ENCODE measurements around the gene PTGES. TPM values are rescaled to one million over a fixed set of nuclear protein-coding genes. Genes with fewer than 3 reads are reported as not detected.
A peak's percentile ranks its signal among the peaks of the same experiment; 100 is the strongest.

The PTGES gene
- total RNA-seq, 1 donor from 2014 or later: 2.9 TPM

DNA sequence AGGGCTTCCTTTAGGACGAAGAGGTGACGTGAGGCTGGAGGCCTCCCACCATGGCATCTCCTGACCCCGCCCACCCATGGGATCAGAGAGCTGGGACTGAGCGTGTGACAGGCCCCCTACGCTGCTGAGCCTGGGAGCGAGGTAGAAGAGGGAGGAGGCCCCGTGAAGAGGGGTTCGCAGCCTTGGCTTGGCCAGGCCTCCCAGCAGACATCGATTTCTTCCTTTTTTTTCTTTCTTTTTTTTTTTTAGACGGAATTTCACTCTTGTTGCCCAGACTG lies 39.5 kb downstream of the PTGES start:
- no peaks in the 10 kb centered on the region for H3K79me2 ChIP-seq (ENCODE audit: low read depth)
- H3K4me3 ChIP-seq: no peak overlapping the region
- H3K9ac ChIP-seq: no peak overlapping the region
- H3K4me1 Mint-ChIP-seq: peaks cover 32% of the 10 kb centered on the region
- TF ChIP-seq EZH2 (IDR thresholded peaks at IDR 0.05): no peak
- H3K4me1 ChIP-seq: peaks cover 37% of the 10 kb centered on the region
- no peaks in the 10 kb centered on the region for H3K9me3 Mint-ChIP-seq
- H3K4me3 Mint-ChIP-seq: no peak overlapping the region
- no peaks in the 10 kb centered on the region for H3K36me3 ChIP-seq
- peak overlapping the region; percentile 87 for H3K27ac ChIP-seq
- no peaks in the 10 kb centered on the region for H3K9me3 ChIP-seq (ENCODE audit: low read depth)
- peaks cover 4% of the 10 kb centered on the region for H3K27me3 Mint-ChIP-seq (ENCODE audit: insufficient read depth, low read depth)
- H3K4me2 ChIP-seq: peak overlapping the region; percentile 53
- no peaks in the 10 kb centered on the region for H3K27me3 ChIP-seq
- H3K36me3 Mint-ChIP-seq: no peaks in the 10 kb centered on the region
- H4K20me1 ChIP-seq (ENCODE audit: low read depth): no peaks in the 10 kb centered on the region
- no peak overlapping the region for H2AFZ ChIP-seq (replicated peaks)
- no peak for DNase-seq (ENCODE audit: low spot score)
- peaks cover 20% of the 10 kb centered on the region for H3F3A ChIP-seq (ENCODE audit: low read depth)
- no peak overlapping the region for H3K27ac Mint-ChIP-seq

DNA sequence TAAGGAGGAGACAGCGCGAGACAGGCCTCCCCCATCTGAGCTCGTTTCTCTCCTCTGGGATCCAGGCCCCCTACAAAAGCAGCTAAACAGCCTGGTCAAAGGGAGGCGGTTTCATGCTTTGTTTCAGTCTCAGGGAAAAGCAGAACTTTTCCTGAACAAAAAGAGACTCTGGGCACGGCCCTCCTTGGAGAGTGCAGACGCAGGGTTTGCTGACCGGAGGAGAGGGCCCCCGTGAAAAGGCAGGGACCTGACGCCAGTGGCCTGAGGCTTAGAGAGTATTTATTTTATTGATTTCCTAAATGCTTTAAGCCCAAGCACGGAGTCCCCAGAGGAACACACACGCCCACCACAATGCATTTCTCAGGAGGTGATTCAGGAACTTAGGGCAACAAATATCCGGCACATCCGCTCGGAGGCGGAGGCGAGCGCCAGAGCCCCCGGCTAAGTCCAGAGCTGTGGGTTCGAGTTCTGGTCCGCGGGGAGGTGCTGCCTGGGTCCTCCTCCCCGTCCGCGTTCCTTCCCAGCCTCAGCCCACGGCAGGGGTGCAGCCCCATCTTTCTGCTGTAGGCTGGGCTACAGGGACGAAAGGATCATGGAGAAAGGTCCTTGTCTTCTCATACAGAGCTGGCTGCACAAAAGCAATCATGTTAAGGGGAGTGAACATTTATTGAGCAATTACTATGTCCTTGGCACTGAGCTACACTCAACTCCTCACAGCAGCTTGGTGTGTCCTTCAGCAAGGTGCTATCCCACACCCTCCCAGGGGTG lies 40.0 kb downstream of the PTGES start:
- Histone ChIP-seq H3K27ac (peak overlapping the region; percentile 87), H3K9me3 (ENCODE audit: low read depth) (no peaks in the 10 kb centered on the region), H3K27me3 (no peaks in the 10 kb centered on the region), H3K79me2 (ENCODE audit: low read depth) (no peaks in the 10 kb centered on the region), H3F3A (ENCODE audit: low read depth) (peaks cover 20% of the 10 kb centered on the region), H4K20me1 (ENCODE audit: low read depth) (no peaks in the 10 kb centered on the region), H2AFZ (replicated peaks) (peak overlapping the region; percentile 65), H3K4me3 (no peak overlapping the region), H3K4me1 (peaks cover 37% of the 10 kb centered on the region), H3K4me2 (peak overlapping the region; percentile 53), H3K9ac (no peak overlapping the region), H3K36me3 (no peaks in the 10 kb centered on the region)
- no peak for TF ChIP-seq EZH2 (IDR thresholded peaks at IDR 0.05)
- TF ChIP-seq EZH2phosphoT487 (IDR thresholded peaks at IDR 0.05): no peak
- TF ChIP-seq, protein P1, sequence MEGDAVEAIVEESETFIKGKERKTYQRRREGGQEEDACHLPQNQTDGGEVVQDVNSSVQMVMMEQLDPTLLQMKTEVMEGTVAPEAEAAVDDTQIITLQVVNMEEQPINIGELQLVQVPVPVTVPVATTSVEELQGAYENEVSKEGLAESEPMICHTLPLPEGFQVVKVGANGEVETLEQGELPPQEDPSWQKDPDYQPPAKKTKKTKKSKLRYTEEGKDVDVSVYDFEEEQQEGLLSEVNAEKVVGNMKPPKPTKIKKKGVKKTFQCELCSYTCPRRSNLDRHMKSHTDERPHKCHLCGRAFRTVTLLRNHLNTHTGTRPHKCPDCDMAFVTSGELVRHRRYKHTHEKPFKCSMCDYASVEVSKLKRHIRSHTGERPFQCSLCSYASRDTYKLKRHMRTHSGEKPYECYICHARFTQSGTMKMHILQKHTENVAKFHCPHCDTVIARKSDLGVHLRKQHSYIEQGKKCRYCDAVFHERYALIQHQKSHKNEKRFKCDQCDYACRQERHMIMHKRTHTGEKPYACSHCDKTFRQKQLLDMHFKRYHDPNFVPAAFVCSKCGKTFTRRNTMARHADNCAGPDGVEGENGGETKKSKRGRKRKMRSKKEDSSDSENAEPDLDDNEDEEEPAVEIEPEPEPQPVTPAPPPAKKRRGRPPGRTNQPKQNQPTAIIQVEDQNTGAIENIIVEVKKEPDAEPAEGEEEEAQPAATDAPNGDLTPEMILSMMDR (IDR thresholded peaks at IDR 0.05): no peak
- H3K27me3 Mint-ChIP-seq (ENCODE audit: insufficient read depth, low read depth): peaks cover 6% of the 10 kb centered on the region
- H3K4me1 Mint-ChIP-seq: peaks cover 35% of the 10 kb centered on the region
- no peaks in the 10 kb centered on the region for H3K36me3 Mint-ChIP-seq
- DNase-seq (ENCODE audit: low spot score): peak; percentile 73
- H3K27ac Mint-ChIP-seq: peak overlapping the region; percentile 90
- H3K4me3 Mint-ChIP-seq: no peak overlapping the region
- no peaks in the 10 kb centered on the region for H3K9me3 Mint-ChIP-seq

DNA sequence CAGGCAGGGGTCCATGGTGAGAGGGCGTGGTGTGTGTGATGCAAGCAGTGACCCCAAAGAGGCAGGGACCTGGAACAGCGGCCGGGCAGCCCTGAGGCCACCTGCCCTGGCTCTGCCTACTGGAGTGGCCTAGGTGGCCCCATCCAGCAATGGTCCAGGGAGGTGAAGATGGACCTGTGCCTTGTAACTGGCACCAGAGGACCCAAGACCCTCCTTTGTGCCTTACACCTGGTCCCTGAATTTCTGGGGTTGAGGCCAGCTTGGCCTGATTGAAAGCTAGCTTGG lies 42.7 kb downstream of the PTGES start:
- Histone ChIP-seq H3K4me2 (no peak overlapping the region), H3F3A (ENCODE audit: low read depth) (peaks cover 20% of the 10 kb centered on the region), H3K4me3 (no peak overlapping the region), H3K27me3 (no peaks in the 10 kb centered on the region), H4K20me1 (ENCODE audit: low read depth) (no peaks in the 10 kb centered on the region), H3K9ac (no peak overlapping the region), H3K36me3 (no peaks in the 10 kb centered on the region), H3K27ac (no peak overlapping the region), H3K79me2 (ENCODE audit: low read depth) (no peaks in the 10 kb centered on the region), H3K4me1 (peaks cover 37% of the 10 kb centered on the region), H2AFZ (replicated peaks) (no peak overlapping the region), H3K9me3 (ENCODE audit: low read depth) (no peaks in the 10 kb centered on the region)
- Mint-ChIP-seq H3K4me3 (no peak overlapping the region), H3K27me3 (ENCODE audit: insufficient read depth, low read depth) (peaks cover 9% of the 10 kb centered on the region), H3K4me1 (peaks cover 35% of the 10 kb centered on the region), H3K9me3 (no peaks in the 10 kb centered on the region), H3K27ac (no peak overlapping the region), H3K36me3 (no peaks in the 10 kb centered on the region)
- TF ChIP-seq, protein P1 (IDR thresholded peaks at IDR 0.05): no peak
- TF ChIP-seq EZH2 (IDR thresholded peaks at IDR 0.05) (no peak), EZH2phosphoT487 (IDR thresholded peaks at IDR 0.05) (no peak)
- no peak for DNase-seq (ENCODE audit: low spot score)

DNA sequence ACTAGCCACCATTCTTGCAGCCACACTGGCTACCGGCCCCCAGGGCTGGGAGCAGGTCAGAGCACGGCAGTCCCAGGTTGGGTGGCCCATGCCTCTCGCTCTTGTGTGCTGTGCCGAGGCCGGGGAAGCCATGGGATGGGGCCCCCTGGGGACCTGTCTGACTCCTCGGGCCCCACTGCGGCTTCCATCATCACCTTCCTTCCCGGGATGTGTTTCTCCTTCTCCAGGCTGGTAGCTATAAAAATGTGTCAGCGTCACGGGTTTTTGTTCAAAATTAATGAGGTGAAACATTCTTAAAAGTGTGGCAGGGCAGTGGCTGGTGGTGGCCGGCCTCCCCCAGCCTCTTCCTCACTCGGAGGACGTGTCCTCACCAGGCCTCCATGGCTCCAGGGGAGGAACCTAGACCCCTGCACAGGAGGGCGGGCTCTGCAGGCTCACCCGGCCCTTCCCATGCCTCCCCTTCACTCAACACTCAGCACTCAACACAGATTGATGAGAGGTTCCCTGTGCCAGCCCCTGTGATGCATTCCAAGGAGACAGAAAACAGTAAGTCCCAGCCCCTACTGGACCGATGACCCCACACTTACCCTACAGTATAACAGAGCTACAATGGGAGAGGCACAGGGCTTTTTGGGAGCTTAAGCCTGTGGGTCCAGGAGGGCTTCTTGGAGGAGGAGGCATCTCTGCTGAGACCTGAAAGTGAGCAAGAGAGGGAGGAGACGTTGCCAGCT lies 43.2 kb downstream of the PTGES start:
- H3K4me3 ChIP-seq: no peak overlapping the region
- H4K20me1 ChIP-seq (ENCODE audit: low read depth): no peaks in the 10 kb centered on the region
- TF ChIP-seq EZH2 (IDR thresholded peaks at IDR 0.05) (no peak), EZH2phosphoT487 (IDR thresholded peaks at IDR 0.05) (no peak)
- TF ChIP-seq, protein P1 (IDR thresholded peaks at IDR 0.05): no peak
- H3K36me3 ChIP-seq: no peaks in the 10 kb centered on the region
- DNase-seq (ENCODE audit: low spot score): no peak
- no peak overlapping the region for H3K4me2 ChIP-seq
- no peaks in the 10 kb centered on the region for H3K79me2 ChIP-seq (ENCODE audit: low read depth)
- H3K9me3 ChIP-seq (ENCODE audit: low read depth): no peaks in the 10 kb centered on the region
- H3F3A ChIP-seq (ENCODE audit: low read depth): peaks cover 20% of the 10 kb centered on the region
- H3K4me1 Mint-ChIP-seq: peaks cover 35% of the 10 kb centered on the region
- H3K4me3 Mint-ChIP-seq: no peak overlapping the region
- peaks cover 37% of the 10 kb centered on the region for H3K4me1 ChIP-seq
- H3K27ac Mint-ChIP-seq: no peak overlapping the region
- no peaks in the 10 kb centered on the region for H3K9me3 Mint-ChIP-seq
- no peak overlapping the region for H3K27ac ChIP-seq
- peaks cover 9% of the 10 kb centered on the region for H3K27me3 Mint-ChIP-seq (ENCODE audit: insufficient read depth, low read depth)
- no peak overlapping the region for H2AFZ ChIP-seq (replicated peaks)
- H3K36me3 Mint-ChIP-seq: no peaks in the 10 kb centered on the region
- H3K27me3 ChIP-seq: no peaks in the 10 kb centered on the region
- H3K9ac ChIP-seq: no peak overlapping the region
